ENCODE results near the gene KIF3A.
A peak's percentile ranks its signal among the peaks of the same experiment; 100 is the strongest.

The KIF3A gene

GRCh38 chr5:132733499-132734148 is 3.7 kb downstream of the KIF3A start:
- TF ChIP-seq CTCF (IDR thresholded peaks at IDR 0.05; ENCODE audit: low read depth, low read length) = no peak
- no peak for DNase-seq (ENCODE audit: low read depth in 2 of 2)
- H3K4me3 ChIP-seq (replicated peaks in 1 of 2; ENCODE audit: low read depth in 2 of 2, low read length in 2 of 2) = no peak overlapping the region

GRCh38 chr5:132729896-132730295 is 7.5 kb downstream of the KIF3A start:
- H3K4me3 ChIP-seq (replicated peaks in 1 of 2; ENCODE audit: low read depth in 2 of 2, low read length in 2 of 2) = no peak overlapping the region
- TF ChIP-seq CTCF (IDR thresholded peaks at IDR 0.05; ENCODE audit: low read depth, low read length) = no peak
- no peak for DNase-seq (ENCODE audit: low read depth in 2 of 2)

GRCh38 chr5:132725745-132726144 is 11.6 kb downstream of the KIF3A start:
- no peak overlapping the region for H3K4me3 ChIP-seq (replicated peaks in 1 of 2; ENCODE audit: low read depth in 2 of 2, low read length in 2 of 2)
- no peak for TF ChIP-seq CTCF (IDR thresholded peaks at IDR 0.05; ENCODE audit: low read depth, low read length)
- DNase-seq (ENCODE audit: low read depth in 2 of 2) = no peak

DNA sequence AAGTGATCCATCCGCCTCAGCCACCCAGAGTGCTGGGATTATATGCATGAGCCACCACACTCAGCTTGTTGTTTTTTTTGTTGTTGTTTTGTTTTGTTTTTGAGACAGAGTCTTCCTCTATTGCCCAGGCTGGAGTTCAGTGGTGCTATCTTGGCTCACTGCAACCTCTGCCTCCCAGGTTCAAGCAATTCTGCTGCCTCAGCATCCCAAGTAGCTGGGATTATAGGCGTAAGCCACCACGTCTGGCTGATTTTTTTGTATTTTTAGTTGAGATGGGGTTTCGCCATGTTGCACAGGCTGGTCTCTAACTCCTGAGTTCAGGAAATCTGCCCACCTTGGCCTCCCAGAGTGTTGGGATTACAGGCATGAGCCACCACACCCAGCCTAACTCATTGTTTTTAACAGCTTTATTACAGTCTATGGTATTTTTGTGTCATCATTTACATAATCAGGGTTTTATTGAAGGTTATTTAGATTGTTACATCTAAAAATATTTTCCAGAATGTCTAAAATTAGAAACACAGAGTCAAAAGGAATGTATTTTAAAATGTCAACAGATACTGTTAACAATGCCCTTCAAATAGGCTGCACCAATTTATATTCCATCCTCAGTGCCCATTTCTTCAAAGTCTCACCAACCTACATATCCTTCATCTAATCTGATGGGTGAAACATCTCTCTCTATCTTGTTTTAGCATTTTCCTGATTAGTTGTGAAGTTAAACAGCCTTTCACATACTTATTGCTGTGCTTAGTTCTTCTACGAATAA is 18.6 kb downstream of the KIF3A start:
- DNase-seq (ENCODE audit: low read depth in 2 of 2) = no peak
- no peak for TF ChIP-seq CTCF (IDR thresholded peaks at IDR 0.05; ENCODE audit: low read depth, low read length)
- H3K4me3 ChIP-seq (replicated peaks in 1 of 2; ENCODE audit: low read depth in 2 of 2, low read length in 2 of 2) = no peak overlapping the region

GRCh38 chr5:132714456-132715307 is 22.7 kb downstream of the KIF3A start:
- DNase-seq (ENCODE audit: low read depth in 2 of 2) = peak; percentile 30 to 38
- peak; percentile 23 for TF ChIP-seq CTCF (IDR thresholded peaks at IDR 0.05; ENCODE audit: low read depth, low read length)
- no peak overlapping the region for H3K4me3 ChIP-seq (replicated peaks in 1 of 2; ENCODE audit: low read depth in 2 of 2, low read length in 2 of 2)

DNA sequence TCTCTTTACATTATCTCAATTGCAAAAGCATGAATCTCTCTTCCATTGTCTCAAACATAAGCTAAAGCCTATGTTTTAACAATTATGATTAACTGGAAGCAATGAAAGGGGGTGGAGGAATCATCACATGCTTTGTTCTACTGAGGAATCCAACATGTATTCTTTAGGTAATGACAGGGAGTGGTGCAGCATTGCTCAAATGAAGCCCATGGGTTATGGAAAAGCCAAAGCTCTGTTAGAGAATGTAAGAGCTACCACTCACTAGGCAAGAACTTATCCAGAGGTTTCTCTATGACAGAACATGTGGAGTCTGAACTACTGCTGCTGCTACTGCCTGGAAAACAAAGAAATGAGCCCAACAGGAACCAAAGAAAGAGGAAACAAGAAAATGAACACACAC is 28.7 kb downstream of the KIF3A start:
- H3K4me3 ChIP-seq (replicated peaks in 1 of 2; ENCODE audit: low read depth in 2 of 2, low read length in 2 of 2) = no peak overlapping the region
- DNase-seq (ENCODE audit: low read depth in 2 of 2) = no peak
- TF ChIP-seq CTCF (IDR thresholded peaks at IDR 0.05; ENCODE audit: low read depth, low read length) = no peak

Data from cardiac fibroblast (primary cell).